TTC549 (cell line): ENCODE measurements around the gene SUSD3.
"Not testable (repeated sequence)": the region's sequence is repeated elsewhere in the genome, so short reads cannot be mapped to it uniquely, and the experiment has no call there.

Source experiments
- FAIRE-seq: peaks from 2 replicates; lab custom pipeline; 2012; peaks lifted over from hg19 to GRCh38; lab: Jason Lieb, UNC

Gene SUSD3

GRCh38 chr9:93058355-93059010 is at the start of gene SUSD3:
TSS of gene SUSD3 (plus strand) at chr9:93058701. CDS start at chr9:93058743, 42 bp downstream.
- FAIRE-seq, result no peak

- no peak for FAIRE-seq
Measured at GRCh38 chr9:93009337-93010015, 49.0 kb upstream of the SUSD3 start.

- FAIRE-seq, result no peak
Measured at GRCh38 chr9:93010056-93010455, 48.4 kb upstream of the SUSD3 start.

GRCh38 chr9:93010704-93011103 is 47.8 kb upstream of the SUSD3 start:
- no peak for FAIRE-seq

GRCh38 chr9:93011114-93011513 is 47.4 kb upstream of the SUSD3 start:
- no peak for FAIRE-seq

GRCh38 chr9:93012963-93013855 is 45.3 kb upstream of the SUSD3 start:
- no peak for FAIRE-seq

- FAIRE-seq, result no peak
Measured at GRCh38 chr9:93013856-93014582, 44.5 kb upstream of the SUSD3 start.

- not testable (repeated sequence) for FAIRE-seq
Measured at GRCh38 chr9:93015190-93015589, 43.3 kb upstream of the SUSD3 start.

GRCh38 chr9:93017621-93018020 is 40.9 kb upstream of the SUSD3 start:
- no peak for FAIRE-seq

- FAIRE-seq, result no peak
Measured at GRCh38 chr9:93020151-93020550, 38.4 kb upstream of the SUSD3 start.

GRCh38 chr9:93020771-93021670 is 37.5 kb upstream of the SUSD3 start:
- FAIRE-seq, result no peak

GRCh38 chr9:93022066-93022465 is 36.4 kb upstream of the SUSD3 start:
- no peak for FAIRE-seq

GRCh38 chr9:93022721-93023520 is 35.6 kb upstream of the SUSD3 start:
- no peak for FAIRE-seq

- FAIRE-seq, result no peak
Measured at GRCh38 chr9:93023521-93023815, 35.0 kb upstream of the SUSD3 start.

- FAIRE-seq, result no peak
Measured at GRCh38 chr9:93024646-93024910, 33.9 kb upstream of the SUSD3 start.

GRCh38 chr9:93024986-93025630 is 33.4 kb upstream of the SUSD3 start:
- no peak for FAIRE-seq

- FAIRE-seq, result no peak
Measured at GRCh38 chr9:93025736-93026135, 32.8 kb upstream of the SUSD3 start.

GRCh38 chr9:93026640-93027039 is 31.9 kb upstream of the SUSD3 start:
- FAIRE-seq, result no peak

GRCh38 chr9:93027750-93028149 is 30.8 kb upstream of the SUSD3 start:
- FAIRE-seq, result no peak

GRCh38 chr9:93028448-93029006 is 30.0 kb upstream of the SUSD3 start:
- FAIRE-seq, result no peak
